Activated T-helper 2 cell treated with anti-CD3 and anti-CD28 coated beads, Interferon-gamma antibody, Interleukin-2, Interleukin-4, amounts not matched to agents 10 μg/mL and 5 μg/mL and 100 μg/mL, durations not matched to agents 14 hours and 24 hours and 36 hours (primary cell): ENCODE results near the gene ADGB. TPM values are rescaled to one million over a fixed set of nuclear protein-coding genes. Genes with fewer than 3 reads are reported as not detected.
"Not testable (repeated sequence)": the region's sequence is repeated elsewhere in the genome, so short reads cannot be mapped to it uniquely, and the experiment has no call there.

Experiments used
- DNase-seq: peaks from one replicate; pipeline ENCODE4 v3.0.0; 2021; ENCODE audit warnings: low spot score
- H3K27ac Mint-ChIP-seq: one replicate; pipeline ENCODE4 v1.8.0; 2021; ENCODE audit warnings: mixed read lengths
- H3K27me3 Mint-ChIP-seq: one replicate; pipeline ENCODE4 v1.8.0; 2021; ENCODE audit warnings: low read depth, mixed read lengths
- H3K36me3 Mint-ChIP-seq: one replicate; pipeline ENCODE4 v1.8.0; 2021; ENCODE audit warnings: low read depth, mixed read lengths
- H3K4me1 Mint-ChIP-seq: one replicate; pipeline ENCODE4 v1.8.0; 2021; ENCODE audit warnings: low read depth, mixed read lengths
- H3K4me3 Mint-ChIP-seq: one replicate; pipeline ENCODE4 v1.8.0; 2021; ENCODE audit warnings: low read depth, mild to moderate bottlenecking, moderate library complexity, mixed read lengths
- H3K9me3 Mint-ChIP-seq: one replicate; pipeline ENCODE4 v1.8.0; 2021; ENCODE audit warnings: mixed read lengths
- intact Hi-C: fragments of 100-400 bp; cut with micrococcal nuclease; formaldehyde crosslinking; loops from one replicate; pipeline ENCODE4 v1.15.1; 2023
- total RNA-seq: library from RNA; stranded (reverse); gene quantifications from 2 replicates; pipeline ENCODE4 v1.2.3, GENCODE V29; 2022

ADGB gene
- total RNA-seq, 1 donor from 2014 or later = not detected

GRCh38 chr6:146854521-146855255 is 255.9 kb downstream of the ADGB start:
- H3K27ac Mint-ChIP-seq, H3K27me3 Mint-ChIP-seq, H3K36me3 Mint-ChIP-seq, DNase-seq, H3K4me3 Mint-ChIP-seq: not testable (repeated sequence)
- peaks cover 59% of the 10 kb centered on the region for H3K4me1 Mint-ChIP-seq
- peaks cover 27% of the 10 kb centered on the region for H3K9me3 Mint-ChIP-seq
- intact Hi-C loops = loop anchor here (5.0 to 10.0 kb wide), 6 partner anchors 98 to 1900 kb away; partner anchors contain the start of gene SAMD5

- Mint-ChIP-seq H3K4me1 (peaks cover 47% of the 10 kb centered on the region), H3K27me3 (no peaks in the 10 kb centered on the region), H3K9me3 (peaks cover 17% of the 10 kb centered on the region), H3K4me3 (no peak overlapping the region), H3K27ac (peak overlapping the region; percentile 84), H3K36me3 (no peaks in the 10 kb centered on the region)
- intact Hi-C loops = loop anchor here (1.0 to 10.0 kb wide), 13 partner anchors 59 to 1899 kb away; partner anchors contain the start of gene SAMD5
- DNase-seq = no peak
These were observed 257.1 kb downstream of the ADGB start for GRCh38 chr6:146855889-146856288.

- intact Hi-C loops = loop anchor here (1.0 to 10.0 kb wide), 13 partner anchors 59 to 1899 kb away; partner anchors contain the start of gene SAMD5
- peak overlapping the region; percentile 84 for H3K27ac Mint-ChIP-seq
- no peaks in the 10 kb centered on the region for H3K27me3 Mint-ChIP-seq
- DNase-seq = no peak
- H3K4me3 Mint-ChIP-seq = peak overlapping the region; percentile 41
- H3K36me3 Mint-ChIP-seq = no peaks in the 10 kb centered on the region
- peaks cover 15% of the 10 kb centered on the region for H3K9me3 Mint-ChIP-seq
- H3K4me1 Mint-ChIP-seq = peaks cover 44% of the 10 kb centered on the region
These were observed 257.5 kb downstream of the ADGB start for GRCh38 chr6:146856296-146856695.

- H3K4me3 Mint-ChIP-seq = no peak overlapping the region
These were observed 258.6 kb downstream of the ADGB start for GRCh38 chr6:146857180-146857979.

GRCh38 chr6:146857980-146858347 is 259.2 kb downstream of the ADGB start:
- Mint-ChIP-seq H3K4me3 (no peak overlapping the region), H3K36me3 (no peaks in the 10 kb centered on the region), H3K27me3 (no peaks in the 10 kb centered on the region), H3K9me3 (peaks cover 5% of the 10 kb centered on the region), H3K27ac (no peak overlapping the region), H3K4me1 (peaks cover 28% of the 10 kb centered on the region)
- DNase-seq = no peak
- intact Hi-C loops = loop anchor here (1.0 to 10.0 kb wide), 13 partner anchors 18 to 1897 kb away; partner anchors contain the start of gene SAMD5

More at GRCh38 chr6:146857180-146857979, 258.6 kb downstream of the ADGB start:
- no peaks in the 10 kb centered on the region for H3K36me3 Mint-ChIP-seq
- H3K27ac Mint-ChIP-seq = peak overlapping the region; percentile 72
- peaks cover 11% of the 10 kb centered on the region for H3K9me3 Mint-ChIP-seq
- H3K4me1 Mint-ChIP-seq = peaks cover 34% of the 10 kb centered on the region
- no peaks in the 10 kb centered on the region for H3K27me3 Mint-ChIP-seq
- intact Hi-C loops = loop anchor here (1.0 to 10.0 kb wide), 13 partner anchors 19 to 1897 kb away; partner anchors contain the start of gene SAMD5
- DNase-seq = peak; percentile 63

- Mint-ChIP-seq H3K36me3 (no peaks in the 10 kb centered on the region), H3K4me3 (no peak overlapping the region), H3K4me1 (peaks cover 25% of the 10 kb centered on the region), H3K27ac (no peak overlapping the region), H3K9me3 (no peaks in the 10 kb centered on the region), H3K27me3 (no peaks in the 10 kb centered on the region)
- intact Hi-C loops = loop anchor here (5.0 to 10.0 kb wide), 5 partner anchors 93 to 1896 kb away; partner anchors contain the start of gene SAMD5
- no peak for DNase-seq
These were observed 260.4 kb downstream of the ADGB start for GRCh38 chr6:146859206-146859605.

GRCh38 chr6:146859795-146860495 is 261.2 kb downstream of the ADGB start:
- H3K27me3 Mint-ChIP-seq = no peaks in the 10 kb centered on the region
- peaks cover 25% of the 10 kb centered on the region for H3K4me1 Mint-ChIP-seq
- no peak overlapping the region for H3K27ac Mint-ChIP-seq
- DNase-seq = no peak
- H3K36me3 Mint-ChIP-seq = no peaks in the 10 kb centered on the region
- no peaks in the 10 kb centered on the region for H3K9me3 Mint-ChIP-seq
- intact Hi-C loops = loop anchor here (5.0 to 10.0 kb wide), 5 partner anchors 92 to 1895 kb away; partner anchors contain the start of gene SAMD5
- H3K4me3 Mint-ChIP-seq = no peak overlapping the region

GRCh38 chr6:146860583-146860982 is 261.8 kb downstream of the ADGB start:
- Mint-ChIP-seq H3K4me1 (peaks cover 21% of the 10 kb centered on the region), H3K36me3 (no peaks in the 10 kb centered on the region), H3K4me3 (no peak overlapping the region)

GRCh38 chr6:146861029-146861563 is 262.3 kb downstream of the ADGB start:
- intact Hi-C loops = no loop called here
- no peaks in the 10 kb centered on the region for H3K36me3 Mint-ChIP-seq
- no peak overlapping the region for H3K4me3 Mint-ChIP-seq
- no peaks in the 10 kb centered on the region for H3K9me3 Mint-ChIP-seq
- no peak for DNase-seq
- no peak overlapping the region for H3K27ac Mint-ChIP-seq
- peaks cover 16% of the 10 kb centered on the region for H3K4me1 Mint-ChIP-seq
- no peaks in the 10 kb centered on the region for H3K27me3 Mint-ChIP-seq

More at GRCh38 chr6:146860583-146860982, 261.8 kb downstream of the ADGB start:
- intact Hi-C loops = no loop called here
- DNase-seq = no peak
- no peaks in the 10 kb centered on the region for H3K27me3 Mint-ChIP-seq
- no peak overlapping the region for H3K27ac Mint-ChIP-seq
- H3K9me3 Mint-ChIP-seq = no peaks in the 10 kb centered on the region

- H3K4me1 Mint-ChIP-seq = peaks cover 9% of the 10 kb centered on the region
- no peak for DNase-seq
- H3K27ac Mint-ChIP-seq = no peak overlapping the region
- no peaks in the 10 kb centered on the region for H3K27me3 Mint-ChIP-seq
- intact Hi-C loops = no loop called here
- no peaks in the 10 kb centered on the region for H3K9me3 Mint-ChIP-seq
- H3K36me3 Mint-ChIP-seq = no peaks in the 10 kb centered on the region
- no peak overlapping the region for H3K4me3 Mint-ChIP-seq
These were observed 262.9 kb downstream of the ADGB start for GRCh38 chr6:146861716-146862115.

GRCh38 chr6:146862508-146862919 is 263.7 kb downstream of the ADGB start:
- Mint-ChIP-seq H3K27me3 (no peaks in the 10 kb centered on the region), H3K9me3 (no peaks in the 10 kb centered on the region), H3K4me1 (peaks cover 4% of the 10 kb centered on the region), H3K27ac (no peak overlapping the region), H3K4me3 (no peak overlapping the region), H3K36me3 (no peaks in the 10 kb centered on the region)
- intact Hi-C loops = no loop called here
- DNase-seq = no peak

- Mint-ChIP-seq H3K4me3 (no peak overlapping the region), H3K27me3 (no peaks in the 10 kb centered on the region), H3K9me3 (no peaks in the 10 kb centered on the region), H3K36me3 (no peaks in the 10 kb centered on the region), H3K27ac (no peak overlapping the region), H3K4me1 (no peaks in the 10 kb centered on the region)
- DNase-seq = no peak
- intact Hi-C loops = no loop called here
These were observed 265.5 kb downstream of the ADGB start for GRCh38 chr6:146864300-146864699.
